Measurements from ENCODE around the gene CLGN. TPM values are rescaled to one million over a fixed set of nuclear protein-coding genes. Genes with fewer than 3 reads are reported as not detected.

Gene CLGN
- total RNA-seq, 1 experiment from 2014 or later: 5.5 TPM

GRCh38 chr4:140395668-140396067, 31.8 kb downstream of the CLGN start:
- no peak overlapping the region for H3K27ac Mint-ChIP-seq (ENCODE audit: unreplicated experiment)
- Histone ChIP-seq H3K4me1 (no peaks in the 10 kb centered on the region), H3K4me3 (ENCODE audit: low read depth, low read length) (no peak overlapping the region), H3K9me3 (no peaks in the 10 kb centered on the region), H3K36me3 (ENCODE audit: control insufficient read depth, insufficient read depth, low read length) (no peaks in the 10 kb centered on the region), H3K27me3 (replicated peaks; ENCODE audit: control insufficient read depth, insufficient read depth, low read length) (no peaks in the 10 kb centered on the region)
- H3K4me1 Mint-ChIP-seq (ENCODE audit: low read depth, unreplicated experiment): no peaks in the 10 kb centered on the region
- no peaks in the 10 kb centered on the region for H3K9me3 Mint-ChIP-seq (ENCODE audit: unreplicated experiment)
- H3K36me3 Mint-ChIP-seq (ENCODE audit: insufficient read depth, unreplicated experiment): no peaks in the 10 kb centered on the region
- peaks cover 3% of the 10 kb centered on the region for H3K27me3 Mint-ChIP-seq (ENCODE audit: insufficient read depth, unreplicated experiment)
- DNase-seq: no peak
- ChIA-PET CTCF (no interaction called here), POLR2A (no interaction called here)
- BruUV-seq (replicated peaks): no TSS peak
- intact Hi-C loops (cut with micrococcal nuclease; ENCODE audit: unreplicated experiment): no loop called here
- no peak overlapping the region for H3K4me3 Mint-ChIP-seq (ENCODE audit: unreplicated experiment)
- TF ChIP-seq CTCF (IDR thresholded peaks at IDR 0.05; ENCODE audit: insufficient read depth in 1 of 2, low read depth in 1 of 2, low read length in 1 of 2, severe bottlenecking in 1 of 2, unreplicated experiment in 1 of 2): no peak

- H3K27me3 Mint-ChIP-seq (ENCODE audit: insufficient read depth, unreplicated experiment): peaks cover 2% of the 10 kb centered on the region
- POLR2A ChIA-PET: no interaction called here
- H3K36me3 Mint-ChIP-seq (ENCODE audit: insufficient read depth, unreplicated experiment): no peaks in the 10 kb centered on the region
Observed at GRCh38 chr4:140388015-140388414, 39.4 kb downstream of the CLGN start.

GRCh38 chr4:140382732-140383131, 44.7 kb downstream of the CLGN start:
- POLR2A ChIA-PET: interaction anchor here (1.0 kb wide), 1 partner anchor 9 kb away, joined by 3 read pairs; the partner anchor contains the start of gene SCOC
- no peaks in the 10 kb centered on the region for H3K27me3 Mint-ChIP-seq (ENCODE audit: insufficient read depth, unreplicated experiment)
- intact Hi-C loops (cut with micrococcal nuclease; ENCODE audit: unreplicated experiment): no loop called here
- H3K9me3 Mint-ChIP-seq (ENCODE audit: unreplicated experiment): no peaks in the 10 kb centered on the region
- H3K4me3 ChIP-seq (ENCODE audit: low read depth, low read length): no peak overlapping the region
- TF ChIP-seq CTCF (IDR thresholded peaks at IDR 0.05; ENCODE audit: insufficient read depth in 1 of 2, low read depth in 1 of 2, low read length in 1 of 2, severe bottlenecking in 1 of 2, unreplicated experiment in 1 of 2): no peak
- H3K9me3 ChIP-seq: no peaks in the 10 kb centered on the region
- H3K36me3 ChIP-seq (ENCODE audit: control insufficient read depth, insufficient read depth, low read length): no peaks in the 10 kb centered on the region
- BruUV-seq (replicated peaks): no TSS peak
- DNase-seq: no peak
- no peaks in the 10 kb centered on the region for H3K4me1 Mint-ChIP-seq (ENCODE audit: low read depth, unreplicated experiment)
- no peaks in the 10 kb centered on the region for H3K36me3 Mint-ChIP-seq (ENCODE audit: insufficient read depth, unreplicated experiment)
- H3K4me1 ChIP-seq: no peaks in the 10 kb centered on the region
- no peak overlapping the region for H3K27ac Mint-ChIP-seq (ENCODE audit: unreplicated experiment)
- CTCF ChIA-PET: interaction anchor here (1.8 kb wide), 1 partner anchor 23 kb away, joined by 7 read pairs; no protein-coding TSS in a partner anchor
- H3K27me3 ChIP-seq (replicated peaks; ENCODE audit: control insufficient read depth, insufficient read depth, low read length): no peaks in the 10 kb centered on the region
- no peak overlapping the region for H3K4me3 Mint-ChIP-seq (ENCODE audit: unreplicated experiment)

More at GRCh38 chr4:140388015-140388414, 39.4 kb downstream of the CLGN start:
- TF ChIP-seq CTCF (IDR thresholded peaks at IDR 0.05; ENCODE audit: insufficient read depth in 1 of 2, low read depth in 1 of 2, low read length in 1 of 2, severe bottlenecking in 1 of 2, unreplicated experiment in 1 of 2): no peak
- Histone ChIP-seq H3K27me3 (replicated peaks; ENCODE audit: control insufficient read depth, insufficient read depth, low read length) (no peaks in the 10 kb centered on the region), H3K4me1 (no peaks in the 10 kb centered on the region), H3K36me3 (ENCODE audit: control insufficient read depth, insufficient read depth, low read length) (no peaks in the 10 kb centered on the region), H3K9me3 (no peaks in the 10 kb centered on the region), H3K4me3 (ENCODE audit: low read depth, low read length) (no peak overlapping the region)
- H3K4me1 Mint-ChIP-seq (ENCODE audit: low read depth, unreplicated experiment): no peaks in the 10 kb centered on the region
- no peak overlapping the region for H3K27ac Mint-ChIP-seq (ENCODE audit: unreplicated experiment)
- intact Hi-C loops (cut with micrococcal nuclease; ENCODE audit: unreplicated experiment): no loop called here
- H3K9me3 Mint-ChIP-seq (ENCODE audit: unreplicated experiment): no peaks in the 10 kb centered on the region
- no peak for DNase-seq
- H3K4me3 Mint-ChIP-seq (ENCODE audit: unreplicated experiment): no peak overlapping the region
- no TSS peak for BruUV-seq (replicated peaks)
- CTCF ChIA-PET: no interaction called here

Measured in Caco-2 (cell line).